ENCODE data around the gene PJA2.

DNA sequence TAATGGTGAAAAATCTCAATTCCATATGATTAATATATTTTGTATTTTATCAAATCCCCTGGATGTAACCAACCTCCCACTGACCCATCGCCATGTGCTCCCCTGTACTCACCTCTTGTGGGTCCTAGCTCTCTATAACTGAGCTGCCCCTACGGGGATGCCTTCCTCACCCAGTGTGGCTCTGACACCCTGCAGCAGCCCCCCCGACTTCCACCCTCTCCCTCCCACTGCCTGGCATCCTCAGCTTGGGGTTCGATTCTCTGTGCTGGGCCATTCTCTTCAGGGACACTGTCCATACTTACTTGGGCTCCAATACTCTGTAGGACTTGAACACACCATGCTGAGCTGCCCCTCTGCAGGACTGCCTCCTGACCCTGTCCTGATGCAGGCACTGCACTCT is 87.1 kb downstream of the PJA2 start:
- TF ChIP-seq, protein P1, sequence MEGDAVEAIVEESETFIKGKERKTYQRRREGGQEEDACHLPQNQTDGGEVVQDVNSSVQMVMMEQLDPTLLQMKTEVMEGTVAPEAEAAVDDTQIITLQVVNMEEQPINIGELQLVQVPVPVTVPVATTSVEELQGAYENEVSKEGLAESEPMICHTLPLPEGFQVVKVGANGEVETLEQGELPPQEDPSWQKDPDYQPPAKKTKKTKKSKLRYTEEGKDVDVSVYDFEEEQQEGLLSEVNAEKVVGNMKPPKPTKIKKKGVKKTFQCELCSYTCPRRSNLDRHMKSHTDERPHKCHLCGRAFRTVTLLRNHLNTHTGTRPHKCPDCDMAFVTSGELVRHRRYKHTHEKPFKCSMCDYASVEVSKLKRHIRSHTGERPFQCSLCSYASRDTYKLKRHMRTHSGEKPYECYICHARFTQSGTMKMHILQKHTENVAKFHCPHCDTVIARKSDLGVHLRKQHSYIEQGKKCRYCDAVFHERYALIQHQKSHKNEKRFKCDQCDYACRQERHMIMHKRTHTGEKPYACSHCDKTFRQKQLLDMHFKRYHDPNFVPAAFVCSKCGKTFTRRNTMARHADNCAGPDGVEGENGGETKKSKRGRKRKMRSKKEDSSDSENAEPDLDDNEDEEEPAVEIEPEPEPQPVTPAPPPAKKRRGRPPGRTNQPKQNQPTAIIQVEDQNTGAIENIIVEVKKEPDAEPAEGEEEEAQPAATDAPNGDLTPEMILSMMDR (IDR thresholded peaks at IDR 0.05): no peak
- TF ChIP-seq ZFX (IDR thresholded peaks at IDR 0.05; ENCODE audit: borderline replicate concordance): no peak
